22Rv1 (cell line): ENCODE measurements around the gene PIGR.

Experiments used
- ZFX ChIP-seq: fragments of 450-650 bp; IDR thresholded peaks from 2 replicates; pipeline ENCODE4 v1.6.1; 2017; ENCODE audit warnings: antibody characterized with exemption, borderline replicate concordance
- TF ChIP-seq, protein P1 (sequence below): fragments of 450-650 bp; IDR thresholded peaks from 2 replicates; pipeline ENCODE4 v1.5.1; 2017; ENCODE audit warnings: mild to moderate bottlenecking

DNA sequence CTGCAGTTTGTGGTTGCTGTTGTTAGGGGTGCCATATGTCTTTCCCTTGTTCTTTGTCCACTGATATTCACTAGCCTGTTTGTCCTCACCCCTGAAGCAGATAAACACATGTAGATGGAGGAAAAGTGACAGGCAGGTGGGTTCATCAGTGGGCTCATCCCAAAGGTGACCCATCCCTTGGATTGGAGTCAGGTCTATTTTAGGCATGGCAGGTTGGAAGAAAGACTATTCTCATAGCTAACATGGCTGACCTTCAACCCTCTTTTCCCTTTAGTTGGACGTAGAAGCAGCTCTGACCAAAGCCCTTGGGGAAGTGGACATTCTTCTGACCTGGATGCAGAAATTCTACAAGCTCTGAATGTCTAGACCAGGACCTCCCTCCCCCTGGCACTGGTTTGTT is 43.6 kb downstream of the PIGR start:
- TF ChIP-seq, protein P1, sequence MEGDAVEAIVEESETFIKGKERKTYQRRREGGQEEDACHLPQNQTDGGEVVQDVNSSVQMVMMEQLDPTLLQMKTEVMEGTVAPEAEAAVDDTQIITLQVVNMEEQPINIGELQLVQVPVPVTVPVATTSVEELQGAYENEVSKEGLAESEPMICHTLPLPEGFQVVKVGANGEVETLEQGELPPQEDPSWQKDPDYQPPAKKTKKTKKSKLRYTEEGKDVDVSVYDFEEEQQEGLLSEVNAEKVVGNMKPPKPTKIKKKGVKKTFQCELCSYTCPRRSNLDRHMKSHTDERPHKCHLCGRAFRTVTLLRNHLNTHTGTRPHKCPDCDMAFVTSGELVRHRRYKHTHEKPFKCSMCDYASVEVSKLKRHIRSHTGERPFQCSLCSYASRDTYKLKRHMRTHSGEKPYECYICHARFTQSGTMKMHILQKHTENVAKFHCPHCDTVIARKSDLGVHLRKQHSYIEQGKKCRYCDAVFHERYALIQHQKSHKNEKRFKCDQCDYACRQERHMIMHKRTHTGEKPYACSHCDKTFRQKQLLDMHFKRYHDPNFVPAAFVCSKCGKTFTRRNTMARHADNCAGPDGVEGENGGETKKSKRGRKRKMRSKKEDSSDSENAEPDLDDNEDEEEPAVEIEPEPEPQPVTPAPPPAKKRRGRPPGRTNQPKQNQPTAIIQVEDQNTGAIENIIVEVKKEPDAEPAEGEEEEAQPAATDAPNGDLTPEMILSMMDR: no peak
- TF ChIP-seq ZFX: no peak
